ENCODE data around the gene ADAT3.

ADAT3 gene

GRCh38 chr19:1917146-1917545 is 11.9 kb downstream of the ADAT3 start:
- no peak for DNase-seq

- no peak for DNase-seq
Observed at GRCh38 chr19:1917926-1918325, 12.7 kb downstream of the ADAT3 start.

- DNase-seq, result no peak
Observed at GRCh38 chr19:1918975-1919374, 13.8 kb downstream of the ADAT3 start.

GRCh38 chr19:1920644-1921043 is 15.4 kb downstream of the ADAT3 start:
- no peak for DNase-seq

GRCh38 chr19:1921326-1921725 is 16.1 kb downstream of the ADAT3 start:
- DNase-seq, result no peak

GRCh38 chr19:1921825-1922224 is 16.6 kb downstream of the ADAT3 start:
- no peak for DNase-seq

- DNase-seq, result no peak
Observed at GRCh38 chr19:1922803-1923202, 17.6 kb downstream of the ADAT3 start.

- no peak for DNase-seq
Observed at GRCh38 chr19:1923319-1923718, 18.1 kb downstream of the ADAT3 start.

GRCh38 chr19:1924320-1924961 is 19.2 kb downstream of the ADAT3 start:
- DNase-seq, result no peak

- no peak for DNase-seq
Observed at GRCh38 chr19:1925544-1925943, 20.3 kb downstream of the ADAT3 start.

- peak; percentile 84 to 90 for DNase-seq
Observed at GRCh38 chr19:1929021-1929742, 24.0 kb downstream of the ADAT3 start.

- DNase-seq, result no peak
Observed at GRCh38 chr19:1931445-1931844, 26.2 kb downstream of the ADAT3 start.

- no peak for DNase-seq
Observed at GRCh38 chr19:1932395-1932794, 27.2 kb downstream of the ADAT3 start.

GRCh38 chr19:1933244-1933643 is 28.0 kb downstream of the ADAT3 start:
- no peak for DNase-seq

GRCh38 chr19:1933942-1934341 is 28.7 kb downstream of the ADAT3 start:
- no peak for DNase-seq

GRCh38 chr19:1935484-1936208 is 30.4 kb downstream of the ADAT3 start:
- no peak for DNase-seq

GRCh38 chr19:1936430-1936829 is 31.2 kb downstream of the ADAT3 start:
- no peak for DNase-seq

GRCh38 chr19:1936916-1937610 is 31.9 kb downstream of the ADAT3 start:
- no peak for DNase-seq

- no peak for DNase-seq
Observed at GRCh38 chr19:1938071-1938470, 32.9 kb downstream of the ADAT3 start.

GRCh38 chr19:1941146-1942077 is 36.2 kb downstream of the ADAT3 start, which contains the start of gene CSNK1G2:
CSNK1G2 (plus strand) TSS chr19:1941172; CDS start chr19:1969773, 28,601 bp downstream.
- peak in 1 of 2 donors; percentile 26 for DNase-seq

- DNase-seq, result peak; percentile 57 to 63
Observed at GRCh38 chr19:1942078-1942933, 37.1 kb downstream of the ADAT3 start.
